BLaER1 treated with 17β-estradiol and CSF1 and Interleukin-3, amounts not matched to agents 10 nM and 100 nM (cell line): ENCODE results near the gene PIGH.
"Not testable (repeated sequence)": the region's sequence is repeated elsewhere in the genome, so short reads cannot be mapped to it uniquely, and the experiment has no call there.

Source experiments
- H3K27ac ChIP-seq, 11 experiments: shearing (Covaris generic); formaldehyde crosslinking; 2 replicates each; pipeline ENCODE4 v1.8.1; 2022
- H3K27me3 ChIP-seq, 11 experiments: shearing (Covaris generic); formaldehyde crosslinking; 2 replicates each; pipeline ENCODE4 v1.8.1; 2022
- H3K36me3 ChIP-seq, 11 experiments: shearing (Covaris generic); formaldehyde crosslinking; 2 replicates each; pipeline ENCODE4 v1.8.1; 2022
- H3K4me1 ChIP-seq, 10 experiments: shearing (Covaris generic); formaldehyde crosslinking; 2 replicates each; pipeline ENCODE4 v1.8.1; 2022
- H3K4me2 ChIP-seq, 11 experiments: shearing (Covaris generic); formaldehyde crosslinking; 2 replicates each; pipeline ENCODE4 v1.8.1; 2022
- H3K4me3 ChIP-seq, 10 experiments: shearing (Covaris generic); formaldehyde crosslinking; 2 replicates each; pipeline ENCODE4 v1.8.1; 2022
- H3K9ac ChIP-seq, 11 experiments: shearing (Covaris generic); formaldehyde crosslinking; 2 replicates each; pipeline ENCODE4 v1.8.1; 2022
- H3K9me3 ChIP-seq, 11 experiments: shearing (Covaris generic); formaldehyde crosslinking; replicated peaks in 1 of 11; 2 replicates each; pipeline ENCODE4 v1.8.1; 2022
- H4K20me1 ChIP-seq, 11 experiments: shearing (Covaris generic); formaldehyde crosslinking; 2 replicates each; pipeline ENCODE4 v1.8.1; 2022
- Cebpa-rat ChIP-seq, 11 experiments: shearing (Covaris generic); IDR thresholded peaks; 2 replicates each; pipeline ENCODE4 v1.8.1; 2022

PIGH gene

GRCh38 chr14:67595392-67595791 lies 4.7 kb downstream of the PIGH start:
- H3K27me3 ChIP-seq, result peaks cover 4 to 16% (median 10%) of the 10 kb centered on the region in 11 experiments; a peak in 15 of 22 replicates
- peaks cover 0 to 20% (median 2%) of the 10 kb centered on the region in 11 experiments; a peak in 7 of 22 replicates for H3K36me3 ChIP-seq
- peaks cover 7 to 9% (median 8%) of the 10 kb centered on the region in 11 experiments; a peak in 21 of 22 replicates for H3K9me3 ChIP-seq
- no peak overlapping the region for H3K4me3 ChIP-seq
- TF ChIP-seq Cebpa-rat (IDR thresholded peaks at IDR 0.05), result no peak
- H4K20me1 ChIP-seq, result no peaks in the 10 kb centered on the region
- no peak overlapping the region for H3K4me2 ChIP-seq
- no peak overlapping the region for H3K27ac ChIP-seq
- no peak overlapping the region for H3K9ac ChIP-seq
- H3K4me1 ChIP-seq, result peaks cover 0 to 8% (median 0%) of the 10 kb centered on the region in 10 experiments; a peak in 2 of 20 replicates

- H3K36me3 ChIP-seq, result peaks cover 0 to 28% (median 4%) of the 10 kb centered on the region in 11 experiments; a peak in 8 of 22 replicates
- not testable (repeated sequence) for H4K20me1 ChIP-seq, H3K9me3 ChIP-seq, H3K4me1 ChIP-seq, H3K4me2 ChIP-seq, H3K27ac ChIP-seq, H3K9ac ChIP-seq, H3K4me3 ChIP-seq, H3K27me3 ChIP-seq
These were observed 6.4 kb downstream of the PIGH start for GRCh38 chr14:67593650-67594049.

GRCh38 chr14:67589204-67589770 lies 10.8 kb downstream of the PIGH start:
- no peak overlapping the region for H3K9ac ChIP-seq
- TF ChIP-seq Cebpa-rat (IDR thresholded peaks at IDR 0.05), result no peak
- H3K27me3 ChIP-seq, result no peaks in the 10 kb centered on the region
- H3K27ac ChIP-seq, result no peak overlapping the region
- H4K20me1 ChIP-seq, result no peaks in the 10 kb centered on the region
- no peak overlapping the region for H3K4me3 ChIP-seq
- no peaks in the 10 kb centered on the region for H3K9me3 ChIP-seq
- H3K4me1 ChIP-seq, result peaks cover 0 to 30% (median 0%) of the 10 kb centered on the region in 10 experiments; a peak in 6 of 20 replicates
- peaks cover 0 to 28% (median 4%) of the 10 kb centered on the region in 11 experiments; a peak in 9 of 22 replicates for H3K36me3 ChIP-seq
- no peak overlapping the region for H3K4me2 ChIP-seq

- Histone ChIP-seq H3K4me2 (peak overlapping the region in 3 of 11 experiments; percentile 59 to 82 (median 74); a peak in 6 of 22 replicates), H3K9ac (peak overlapping the region in 1 of 11 experiments; percentile 11; a peak in 2 of 22 replicates), H3K36me3 (peaks cover 0 to 11% (median 0%) of the 10 kb centered on the region in 11 experiments; a peak in 5 of 22 replicates), H3K9me3 (no peaks in the 10 kb centered on the region), H4K20me1 (no peaks in the 10 kb centered on the region), H3K27me3 (no peaks in the 10 kb centered on the region), H3K27ac (peak overlapping the region in 3 of 11 experiments; percentile 49 to 54 (median 52); a peak in 4 of 22 replicates), H3K4me3 (no peak overlapping the region), H3K4me1 (peaks cover 0 to 35% (median 0%) of the 10 kb centered on the region in 10 experiments; a peak in 6 of 20 replicates)
- TF ChIP-seq Cebpa-rat (IDR thresholded peaks at IDR 0.05), result no peak
These were observed 13.7 kb downstream of the PIGH start for GRCh38 chr14:67586369-67586768.

GRCh38 chr14:67584978-67585377 lies 15.1 kb downstream of the PIGH start:
- H3K4me1 ChIP-seq, result peaks cover 0 to 39% (median 0%) of the 10 kb centered on the region in 10 experiments; a peak in 6 of 20 replicates
- no peak overlapping the region for H3K27ac ChIP-seq
- no peak overlapping the region for H3K9ac ChIP-seq
- TF ChIP-seq Cebpa-rat (IDR thresholded peaks at IDR 0.05), result no peak
- H3K4me3 ChIP-seq, result no peak overlapping the region
- H3K36me3 ChIP-seq, result peaks cover 0 to 3% (median 0%) of the 10 kb centered on the region in 11 experiments; a peak in 4 of 22 replicates
- no peaks in the 10 kb centered on the region for H3K27me3 ChIP-seq
- H3K9me3 ChIP-seq, result no peaks in the 10 kb centered on the region
- H4K20me1 ChIP-seq, result no peaks in the 10 kb centered on the region
- peak overlapping the region in 2 of 11 experiments; percentile 74 to 82; a peak in 2 of 22 replicates for H3K4me2 ChIP-seq

GRCh38 chr14:67583711-67584644 lies 16.1 kb downstream of the PIGH start:
- Histone ChIP-seq H3K4me1 (peaks cover 0 to 39% (median 0%) of the 10 kb centered on the region in 10 experiments; a peak in 6 of 20 replicates), H3K9ac (no peak overlapping the region), H3K27me3 (no peaks in the 10 kb centered on the region), H3K4me2 (no peak overlapping the region), H3K27ac (no peak overlapping the region), H3K9me3 (no peaks in the 10 kb centered on the region), H3K4me3 (no peak overlapping the region), H3K36me3 (no peaks in the 10 kb centered on the region; a peak in 1 of 22 replicates), H4K20me1 (no peaks in the 10 kb centered on the region)
- TF ChIP-seq Cebpa-rat (IDR thresholded peaks at IDR 0.05), result no peak

GRCh38 chr14:67582061-67582460 lies 18.0 kb downstream of the PIGH start:
- Histone ChIP-seq H3K9ac (no peak overlapping the region), H3K36me3 (no peaks in the 10 kb centered on the region), H3K4me1 (peaks cover 0 to 31% (median 0%) of the 10 kb centered on the region in 10 experiments; a peak in 6 of 20 replicates), H3K9me3 (no peaks in the 10 kb centered on the region), H3K27me3 (no peaks in the 10 kb centered on the region), H3K27ac (no peak overlapping the region), H3K4me2 (no peak overlapping the region), H3K4me3 (no peak overlapping the region), H4K20me1 (no peaks in the 10 kb centered on the region)
- no peak for TF ChIP-seq Cebpa-rat (IDR thresholded peaks at IDR 0.05)

- H3K4me1 ChIP-seq, result peaks cover 0 to 27% (median 0%) of the 10 kb centered on the region in 10 experiments; a peak in 6 of 20 replicates
- H3K27ac ChIP-seq, result no peak overlapping the region
- peak overlapping the region in 1 of 11 experiments; percentile 31; a peak in 1 of 22 replicates for H3K4me2 ChIP-seq
- TF ChIP-seq Cebpa-rat (IDR thresholded peaks at IDR 0.05), result no peak
- no peak overlapping the region for H3K9ac ChIP-seq
- H4K20me1 ChIP-seq, result no peaks in the 10 kb centered on the region
- no peaks in the 10 kb centered on the region for H3K9me3 ChIP-seq
- no peaks in the 10 kb centered on the region for H3K27me3 ChIP-seq
- no peaks in the 10 kb centered on the region for H3K36me3 ChIP-seq
- no peak overlapping the region for H3K4me3 ChIP-seq
These were observed 18.4 kb downstream of the PIGH start for GRCh38 chr14:67581643-67582042.
